LNCaP clone FGC (cell line): Measurements from ENCODE around the gene TAPT1.

Experiments
- DNase-seq: peaks from one replicate; pipeline ENCODE4 v3.0.0-alpha.2; 2011; ENCODE audit warnings: low read depth
- H3K4me3 ChIP-seq: 2 replicates; pipeline ENCODE4 v1.5.1; 2011; ENCODE audit warnings: mild to moderate bottlenecking, low read depth, low read length, control low read depth
- TF ChIP-seq, protein P1 (sequence below): IDR thresholded peaks from 2 replicates; pipeline ENCODE4 v1.5.1; 2012; ENCODE audit warnings: mild to moderate bottlenecking; ENCODE audit not compliant: control insufficient read depth, insufficient read depth; ENCODE audit errors: extremely low read depth

TAPT1 gene

DNA sequence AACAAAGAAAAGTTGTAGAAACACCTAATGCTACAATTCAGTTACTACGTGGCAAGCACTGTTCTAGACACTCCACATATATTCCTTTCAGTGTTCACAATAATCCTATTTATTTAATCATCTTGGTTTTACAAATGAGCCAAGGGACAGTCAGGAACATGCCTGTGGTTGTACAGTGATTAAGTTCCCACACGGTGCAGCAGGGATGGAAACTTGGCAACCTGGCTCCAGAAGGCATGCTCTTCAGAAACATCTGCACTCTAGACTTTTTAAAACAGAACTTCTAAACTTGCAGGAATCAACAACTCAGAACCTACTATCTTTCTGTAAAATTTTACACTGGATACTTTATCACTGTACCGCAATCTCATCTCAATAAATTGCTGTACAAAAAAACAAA is 32.1 kb downstream of the TAPT1 start:
- no peak overlapping the region for H3K4me3 ChIP-seq
- no peak for DNase-seq
- TF ChIP-seq, protein P1, sequence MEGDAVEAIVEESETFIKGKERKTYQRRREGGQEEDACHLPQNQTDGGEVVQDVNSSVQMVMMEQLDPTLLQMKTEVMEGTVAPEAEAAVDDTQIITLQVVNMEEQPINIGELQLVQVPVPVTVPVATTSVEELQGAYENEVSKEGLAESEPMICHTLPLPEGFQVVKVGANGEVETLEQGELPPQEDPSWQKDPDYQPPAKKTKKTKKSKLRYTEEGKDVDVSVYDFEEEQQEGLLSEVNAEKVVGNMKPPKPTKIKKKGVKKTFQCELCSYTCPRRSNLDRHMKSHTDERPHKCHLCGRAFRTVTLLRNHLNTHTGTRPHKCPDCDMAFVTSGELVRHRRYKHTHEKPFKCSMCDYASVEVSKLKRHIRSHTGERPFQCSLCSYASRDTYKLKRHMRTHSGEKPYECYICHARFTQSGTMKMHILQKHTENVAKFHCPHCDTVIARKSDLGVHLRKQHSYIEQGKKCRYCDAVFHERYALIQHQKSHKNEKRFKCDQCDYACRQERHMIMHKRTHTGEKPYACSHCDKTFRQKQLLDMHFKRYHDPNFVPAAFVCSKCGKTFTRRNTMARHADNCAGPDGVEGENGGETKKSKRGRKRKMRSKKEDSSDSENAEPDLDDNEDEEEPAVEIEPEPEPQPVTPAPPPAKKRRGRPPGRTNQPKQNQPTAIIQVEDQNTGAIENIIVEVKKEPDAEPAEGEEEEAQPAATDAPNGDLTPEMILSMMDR = no peak

DNA sequence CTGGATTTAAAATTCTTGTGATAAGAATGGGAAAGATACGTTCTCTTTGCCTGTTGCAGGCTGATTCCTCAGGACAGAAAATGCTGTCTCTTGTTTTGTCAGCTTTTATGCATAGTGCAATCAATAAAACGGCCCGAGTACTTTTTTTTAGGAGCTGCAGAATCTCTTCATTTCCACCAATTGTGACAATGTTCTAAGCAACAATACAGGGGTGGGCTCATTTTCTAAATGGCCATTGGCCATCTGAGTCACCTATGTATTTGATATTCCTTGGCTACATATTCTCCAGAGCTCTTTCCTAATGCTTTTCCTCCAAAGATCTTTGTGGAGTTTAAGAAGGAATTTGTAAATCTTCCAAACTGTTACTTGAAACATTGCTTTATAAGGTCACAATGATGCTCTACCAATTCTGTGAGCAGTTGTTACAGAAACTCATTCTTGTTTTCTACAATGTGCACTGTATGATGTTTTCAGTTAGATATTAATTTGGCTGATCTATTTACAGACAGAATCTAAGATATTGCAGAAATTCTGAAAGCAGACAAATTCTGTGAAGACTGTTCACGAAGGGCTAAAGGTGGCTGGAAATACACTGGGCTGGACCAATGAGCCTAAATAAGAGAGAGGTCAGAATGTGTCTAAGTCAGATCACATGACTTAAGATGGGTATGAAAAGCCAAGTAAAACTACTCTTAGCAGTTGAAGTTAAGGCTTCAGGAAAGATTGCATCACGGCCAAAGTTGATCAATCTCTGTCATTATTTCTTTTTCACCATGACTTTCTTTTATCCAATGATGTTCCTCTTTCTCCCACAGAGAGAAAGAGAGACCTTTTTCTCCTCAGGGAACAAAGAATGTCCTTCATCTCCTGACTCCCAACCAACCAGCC is 33.4 kb downstream of the TAPT1 start:
- no peak for DNase-seq
- H3K4me3 ChIP-seq = no peak overlapping the region
- TF ChIP-seq, protein P1 = no peak

DNA sequence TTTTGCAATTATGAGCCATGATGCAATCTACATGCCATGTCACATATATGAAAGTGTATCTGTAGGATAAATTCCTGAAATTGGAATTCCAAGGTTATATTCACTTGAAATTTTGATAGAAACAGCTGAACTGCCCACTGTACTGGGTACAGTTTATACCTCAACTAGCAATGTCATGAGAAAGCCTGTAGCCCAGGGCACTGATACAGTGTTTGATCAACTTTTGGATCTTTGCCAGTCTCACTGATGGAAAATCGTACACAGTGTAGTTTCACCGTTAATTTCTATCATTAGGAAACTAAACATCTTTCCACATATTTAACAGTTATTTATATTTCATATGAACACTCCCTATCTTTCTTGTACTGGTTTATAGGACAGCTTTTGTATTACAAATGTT is 34.2 kb downstream of the TAPT1 start:
- TF ChIP-seq, protein P1 = no peak
- no peak for DNase-seq
- H3K4me3 ChIP-seq = no peak overlapping the region

DNA sequence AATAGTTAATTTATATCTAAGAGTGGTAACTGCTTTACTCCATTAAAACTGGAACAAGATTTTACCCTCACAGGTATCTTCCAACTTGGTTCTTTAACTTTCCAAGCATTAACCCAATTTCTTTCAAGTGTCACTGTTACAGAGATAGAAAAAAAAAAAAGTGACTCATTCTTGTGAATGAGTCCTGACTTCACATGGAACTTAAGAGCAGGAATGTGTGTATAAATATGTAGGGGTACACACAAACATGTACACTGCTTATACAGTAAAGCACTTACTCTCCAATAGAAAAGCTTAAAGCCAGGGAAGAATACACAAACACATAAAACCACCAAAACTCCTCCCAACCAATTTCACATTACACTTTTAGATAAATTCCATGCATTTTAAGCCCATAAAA is 38.8 kb downstream of the TAPT1 start:
- TF ChIP-seq, protein P1 = no peak
- H3K4me3 ChIP-seq = no peak overlapping the region
- DNase-seq = no peak

DNA sequence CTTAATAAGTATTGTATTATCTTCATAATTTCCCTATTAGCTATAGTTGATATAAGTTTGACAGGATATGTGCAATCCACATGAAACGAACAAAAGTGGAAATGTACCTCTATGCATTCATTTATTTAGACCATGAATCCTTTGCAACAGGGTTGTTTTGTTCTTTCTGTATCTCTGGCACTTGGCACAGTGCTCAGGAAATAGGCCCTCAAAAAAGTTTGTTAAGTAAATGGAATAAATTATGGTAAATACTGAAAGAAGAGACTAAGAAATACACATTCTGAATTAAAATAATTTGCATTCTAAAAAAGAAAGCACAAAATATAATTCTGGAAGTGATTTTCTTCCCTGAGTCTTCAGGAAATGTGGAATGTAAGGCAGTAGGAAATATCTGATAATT is 39.3 kb downstream of the TAPT1 start:
- TF ChIP-seq, protein P1 = no peak
- no peak overlapping the region for H3K4me3 ChIP-seq
- DNase-seq = no peak

DNA sequence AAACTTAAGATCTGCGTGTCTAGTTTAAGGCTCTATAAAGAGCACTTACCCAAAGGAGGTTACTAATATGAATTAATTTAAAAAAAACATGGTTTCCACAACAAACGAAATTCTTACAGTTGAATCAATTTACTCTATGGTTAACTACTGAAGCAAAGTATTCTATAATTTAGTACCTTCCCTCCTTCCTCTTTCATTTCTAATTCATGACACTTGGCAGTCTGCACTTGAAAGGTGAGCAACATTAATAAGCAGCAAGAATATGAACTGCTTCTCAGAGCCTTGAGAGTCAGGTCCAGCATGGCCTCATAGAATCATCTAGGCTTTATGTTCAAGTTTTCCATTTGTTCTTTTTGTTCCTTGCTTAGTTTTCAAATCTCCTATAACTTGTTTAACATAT is 42.7 kb downstream of the TAPT1 start:
- DNase-seq = no peak
- no peak overlapping the region for H3K4me3 ChIP-seq
- TF ChIP-seq, protein P1 = no peak

DNA sequence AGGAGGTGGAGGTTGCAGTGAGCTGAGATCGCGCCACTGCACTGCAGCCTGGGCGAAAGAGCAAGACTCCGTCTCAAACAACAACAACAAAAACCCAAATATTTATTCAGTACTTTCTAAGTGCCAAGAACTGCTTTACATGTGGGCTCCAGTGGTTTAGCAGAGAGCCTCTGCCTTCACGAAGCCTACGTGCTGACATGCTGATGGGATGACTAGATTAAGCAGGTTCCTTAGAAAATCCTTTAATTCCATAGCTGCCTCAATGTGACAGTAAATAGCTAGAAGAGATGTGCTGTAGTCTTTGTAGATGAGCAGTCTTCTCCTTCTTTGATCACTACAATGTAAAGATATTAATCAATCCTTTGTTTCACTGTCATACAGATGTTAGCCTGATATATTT is 49.6 kb downstream of the TAPT1 start:
- TF ChIP-seq, protein P1 = no peak
- H3K4me3 ChIP-seq = no peak overlapping the region
- DNase-seq = no peak
